Skeletal muscle cell (primary cell): ENCODE data around the gene PSMC4.

ENCODE experiments used
- DNase-seq: peaks from one replicate; pipeline ENCODE4 v3.0.0-alpha.2; 2010; ENCODE audit warnings: low read depth
- H3K4me3 ChIP-seq: 2 replicates; pipeline ENCODE4 v1.5.1; 2011; ENCODE audit warnings: low read depth, mild to moderate bottlenecking, control low read depth, low read length, moderate library complexity

The PSMC4 gene

GRCh38 chr19:39983695-39984300 lies 12.8 kb downstream of the PSMC4 start:
- no peak for DNase-seq
- H3K4me3 ChIP-seq, result no peak overlapping the region

GRCh38 chr19:39986643-39987042 lies 15.7 kb downstream of the PSMC4 start:
- H3K4me3 ChIP-seq, result no peak overlapping the region
- DNase-seq, result no peak

GRCh38 chr19:39987167-39987566 lies 16.2 kb downstream of the PSMC4 start:
- no peak overlapping the region for H3K4me3 ChIP-seq
- DNase-seq, result no peak

- no peak overlapping the region for H3K4me3 ChIP-seq
- DNase-seq, result no peak
Observed at GRCh38 chr19:39987596-39987995, 16.6 kb downstream of the PSMC4 start.

- DNase-seq, result no peak
Observed at GRCh38 chr19:39993605-39994004, 22.6 kb downstream of the PSMC4 start.

GRCh38 chr19:39994361-39994760 lies 23.4 kb downstream of the PSMC4 start:
- DNase-seq, result no peak
- H3K4me3 ChIP-seq, result no peak overlapping the region

More at GRCh38 chr19:39993605-39994004, 22.6 kb downstream of the PSMC4 start:
- no peak overlapping the region for H3K4me3 ChIP-seq

- peak overlapping the region; percentile 80 for H3K4me3 ChIP-seq
- no peak for DNase-seq
Observed at GRCh38 chr19:39995794-39996193, 24.8 kb downstream of the PSMC4 start.

- no peak for DNase-seq
- H3K4me3 ChIP-seq, result peak overlapping the region; percentile 80
Observed at GRCh38 chr19:39996218-39996810, 25.3 kb downstream of the PSMC4 start.

- DNase-seq, result peak; percentile 66
- H3K4me3 ChIP-seq, result peak within 1 kb of the TSS; percentile 80
Observed at GRCh38 chr19:39996811-39997637, 26.1 kb downstream of the PSMC4 start, which contains the start of gene ZNF546. TSS of gene ZNF546 (plus strand) at chr19:39997060. CDS start at chr19:39998327, 1,267 bp downstream.

- no peak for DNase-seq
- H3K4me3 ChIP-seq, result peak overlapping the region; percentile 80
Observed at GRCh38 chr19:39997638-39998216, 26.8 kb downstream of the PSMC4 start.

GRCh38 chr19:39998501-39998900 lies 27.5 kb downstream of the PSMC4 start:
- no peak overlapping the region for H3K4me3 ChIP-seq
- no peak for DNase-seq

- DNase-seq, result no peak
- H3K4me3 ChIP-seq, result no peak overlapping the region
Observed at GRCh38 chr19:40005691-40006272, 34.8 kb downstream of the PSMC4 start.

GRCh38 chr19:40006273-40006691 lies 35.3 kb downstream of the PSMC4 start:
- peak; percentile 45 for DNase-seq
- H3K4me3 ChIP-seq, result no peak overlapping the region

- DNase-seq, result no peak
Observed at GRCh38 chr19:40009674-40010073, 38.7 kb downstream of the PSMC4 start.

GRCh38 chr19:40013991-40014390 lies 43.0 kb downstream of the PSMC4 start:
- DNase-seq, result no peak
- H3K4me3 ChIP-seq, result no peak overlapping the region

More at GRCh38 chr19:40009674-40010073, 38.7 kb downstream of the PSMC4 start:
- no peak overlapping the region for H3K4me3 ChIP-seq

GRCh38 chr19:40023969-40024368 lies 53.0 kb downstream of the PSMC4 start:
- no peak for DNase-seq
- no peak overlapping the region for H3K4me3 ChIP-seq

GRCh38 chr19:40025938-40026596 lies 55.1 kb downstream of the PSMC4 start:
- no peak overlapping the region for H3K4me3 ChIP-seq
- DNase-seq, result no peak

GRCh38 chr19:40026597-40026970 lies 55.6 kb downstream of the PSMC4 start:
- no peak overlapping the region for H3K4me3 ChIP-seq
- no peak for DNase-seq
